Measurements from ENCODE around the gene SLC9A8.
"Not testable (repeated sequence)": the region's sequence is repeated elsewhere in the genome, so short reads cannot be mapped to it uniquely, and the experiment has no call there.

The SLC9A8 gene, protein sequence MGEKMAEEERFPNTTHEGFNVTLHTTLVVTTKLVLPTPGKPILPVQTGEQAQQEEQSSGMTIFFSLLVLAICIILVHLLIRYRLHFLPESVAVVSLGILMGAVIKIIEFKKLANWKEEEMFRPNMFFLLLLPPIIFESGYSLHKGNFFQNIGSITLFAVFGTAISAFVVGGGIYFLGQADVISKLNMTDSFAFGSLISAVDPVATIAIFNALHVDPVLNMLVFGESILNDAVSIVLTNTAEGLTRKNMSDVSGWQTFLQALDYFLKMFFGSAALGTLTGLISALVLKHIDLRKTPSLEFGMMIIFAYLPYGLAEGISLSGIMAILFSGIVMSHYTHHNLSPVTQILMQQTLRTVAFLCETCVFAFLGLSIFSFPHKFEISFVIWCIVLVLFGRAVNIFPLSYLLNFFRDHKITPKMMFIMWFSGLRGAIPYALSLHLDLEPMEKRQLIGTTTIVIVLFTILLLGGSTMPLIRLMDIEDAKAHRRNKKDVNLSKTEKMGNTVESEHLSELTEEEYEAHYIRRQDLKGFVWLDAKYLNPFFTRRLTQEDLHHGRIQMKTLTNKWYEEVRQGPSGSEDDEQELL

GRCh38 chr20:49812507-49813304 lies at the start of gene SLC9A8:
Gene SLC9A8, plus strand, starts transcription at chr20:49812828. Its CDS starts 95 bp downstream, at chr20:49812923.
- peak; percentile 62 to 68 for DNase-seq (ENCODE audit: extremely low read depth in 1 of 2, low read depth in 1 of 2)

DNA sequence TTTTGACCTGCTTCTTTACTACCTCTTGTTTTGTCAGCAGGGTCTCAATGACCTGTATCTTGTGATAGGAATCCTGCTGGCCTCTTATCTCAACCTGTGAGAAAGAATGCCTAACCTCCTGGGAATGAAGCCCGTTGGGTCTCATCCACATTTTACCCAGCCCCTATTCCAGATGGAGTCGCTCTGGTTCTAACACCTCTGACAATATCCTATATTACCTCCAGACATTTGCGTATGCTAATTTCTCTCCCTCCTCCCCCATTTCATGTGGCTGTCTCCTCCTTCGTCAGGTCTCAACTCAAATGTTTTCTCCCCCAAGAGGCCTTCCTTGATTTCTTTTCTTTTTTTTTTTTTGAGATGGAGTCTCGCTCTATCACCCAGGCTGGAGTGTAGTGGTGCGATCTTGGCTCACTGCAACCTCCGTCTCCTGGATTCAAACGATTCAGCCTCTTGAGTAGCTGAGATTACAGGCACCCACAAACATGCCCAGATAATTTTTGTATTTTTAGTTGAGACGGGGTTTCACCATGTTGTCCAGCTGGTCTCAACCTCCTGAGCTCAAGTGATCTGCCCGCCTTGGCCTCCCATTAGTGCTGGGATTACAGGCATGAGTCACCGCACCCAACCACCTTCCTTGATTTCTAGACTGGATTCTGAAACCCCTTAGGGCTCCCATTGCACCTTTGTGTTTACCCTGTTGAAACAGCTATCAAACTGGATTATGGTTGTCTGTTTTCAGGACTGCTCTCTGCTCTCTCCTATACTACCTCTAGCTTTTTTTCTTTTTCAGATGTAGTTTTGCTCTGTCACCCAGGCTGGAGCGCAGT lies 49.5 kb upstream of the SLC9A8 start:
- no peak for DNase-seq (ENCODE audit: extremely low read depth in 1 of 2, low read depth in 1 of 2)

DNA sequence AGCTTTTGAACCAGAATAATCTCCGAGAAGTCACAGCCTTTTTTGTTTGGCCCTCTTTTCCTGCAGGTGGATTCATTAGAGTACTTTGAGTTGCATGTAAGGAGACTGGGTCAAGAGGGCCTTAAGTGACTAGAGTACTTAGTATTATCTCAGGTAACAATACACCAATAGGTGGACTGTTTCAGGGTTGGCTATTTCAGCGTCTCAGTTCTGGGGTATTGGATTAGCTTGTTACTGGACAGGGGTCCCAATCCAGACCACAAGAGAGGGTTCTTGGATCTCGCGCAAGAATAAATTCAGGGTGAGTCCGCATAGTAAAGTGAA lies 47.3 kb upstream of the SLC9A8 start:
- DNase-seq (ENCODE audit: extremely low read depth in 1 of 2, low read depth in 1 of 2) = no peak

- DNase-seq (ENCODE audit: extremely low read depth in 1 of 2, low read depth in 1 of 2) = no peak
Observed at GRCh38 chr20:49765846-49766541, 46.6 kb upstream of the SLC9A8 start.

GRCh38 chr20:49766979-49767521 lies 45.6 kb upstream of the SLC9A8 start:
- no peak for DNase-seq (ENCODE audit: extremely low read depth in 1 of 2, low read depth in 1 of 2)

DNA sequence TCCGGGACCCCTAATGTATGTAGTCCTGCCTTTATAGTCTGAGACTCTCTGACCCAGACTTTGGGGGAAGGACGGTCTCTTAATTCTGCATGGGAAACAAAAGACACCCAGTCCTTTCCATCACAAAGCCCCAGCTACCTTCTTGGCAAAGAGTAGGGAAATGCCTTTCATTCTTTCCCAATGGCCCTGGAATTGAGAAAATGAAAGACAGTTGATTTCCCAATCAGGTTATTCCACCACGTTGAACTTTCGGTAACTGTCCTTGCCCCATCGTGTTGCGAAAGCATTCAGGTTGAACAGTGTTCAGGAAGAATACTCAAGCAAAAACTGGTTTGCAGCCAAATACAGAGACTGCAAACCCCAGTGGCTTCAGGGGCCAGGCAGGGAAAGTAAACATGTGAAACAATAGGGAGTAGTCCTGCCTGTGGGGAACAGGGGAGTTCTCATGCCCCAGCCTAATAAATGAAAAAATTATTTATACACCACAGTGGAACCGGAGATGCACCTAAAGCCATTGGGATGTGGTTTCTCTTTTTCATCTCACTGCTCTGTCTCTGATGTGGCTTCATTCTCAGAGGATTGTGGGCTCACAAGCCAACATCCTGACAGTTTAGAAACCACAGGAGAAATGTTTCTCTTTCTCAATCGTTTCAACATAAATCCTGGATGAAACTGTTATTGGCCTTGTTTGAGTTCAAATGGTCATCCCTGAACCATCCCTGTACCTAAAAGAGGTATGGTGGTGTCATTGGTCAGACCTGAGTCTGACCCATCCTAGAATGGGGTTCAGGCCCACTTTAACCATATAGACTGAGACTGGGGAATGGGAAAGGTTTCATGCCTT lies 44.2 kb upstream of the SLC9A8 start:
- DNase-seq (ENCODE audit: extremely low read depth in 1 of 2, low read depth in 1 of 2) = no peak

DNA sequence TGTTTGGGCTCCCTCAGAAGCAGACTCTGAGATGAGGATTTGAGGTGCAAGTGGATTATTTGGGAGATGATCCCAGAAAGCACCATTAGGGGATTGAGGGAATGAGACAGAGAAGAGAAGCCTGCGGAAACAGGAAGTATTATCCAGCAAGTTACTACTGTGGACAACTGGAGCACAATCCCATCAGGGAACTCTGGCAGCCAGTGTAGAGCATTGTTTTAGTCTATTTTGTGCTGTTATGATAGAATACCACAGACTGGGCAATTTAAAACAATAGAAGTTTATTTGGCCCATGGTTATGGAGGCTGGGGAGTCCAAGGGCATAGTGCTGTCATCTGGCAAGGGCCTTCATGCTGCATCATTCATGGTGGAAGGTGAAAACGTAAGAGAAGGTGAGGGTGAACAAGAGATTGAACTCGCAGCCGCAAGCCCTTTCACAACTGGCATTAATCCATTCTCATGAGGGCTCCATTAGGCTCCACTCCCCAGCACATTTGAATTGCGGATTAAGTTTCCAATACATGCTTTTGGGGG lies 43.5 kb upstream of the SLC9A8 start:
- no peak for DNase-seq (ENCODE audit: extremely low read depth in 1 of 2, low read depth in 1 of 2)

- DNase-seq (ENCODE audit: extremely low read depth in 1 of 2, low read depth in 1 of 2) = no peak
Observed at GRCh38 chr20:49770634-49771033, 42.0 kb upstream of the SLC9A8 start.

DNA sequence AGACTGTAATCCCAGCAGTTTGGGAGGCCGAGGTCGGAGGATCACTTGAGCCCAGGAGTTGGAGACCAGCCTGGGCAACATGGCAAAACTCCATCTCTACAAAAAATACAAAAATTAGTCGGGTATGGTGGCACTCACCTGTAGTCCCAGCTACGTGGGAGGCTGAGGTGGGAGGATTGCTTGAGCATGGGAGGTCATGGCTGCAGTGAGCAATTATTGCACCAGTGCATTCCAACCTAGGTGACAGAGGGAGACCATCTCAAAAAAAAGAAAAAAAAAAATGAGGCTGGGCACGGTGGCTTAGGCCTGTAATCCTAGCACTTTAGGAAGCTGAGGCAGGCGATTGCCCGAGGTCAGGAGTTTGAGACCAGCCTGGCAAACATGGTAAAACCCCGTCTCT lies 38.4 kb upstream of the SLC9A8 start:
- not testable (repeated sequence) for DNase-seq (ENCODE audit: extremely low read depth in 1 of 2, low read depth in 1 of 2)

GRCh38 chr20:49775229-49775693 lies 37.4 kb upstream of the SLC9A8 start:
- no peak for DNase-seq (ENCODE audit: extremely low read depth in 1 of 2, low read depth in 1 of 2)

GRCh38 chr20:49779972-49780371 lies 32.7 kb upstream of the SLC9A8 start:
- DNase-seq (ENCODE audit: extremely low read depth in 1 of 2, low read depth in 1 of 2) = no peak

GRCh38 chr20:49781676-49782075 lies 31.0 kb upstream of the SLC9A8 start:
- DNase-seq (ENCODE audit: extremely low read depth in 1 of 2, low read depth in 1 of 2) = no peak

- not testable (repeated sequence) for DNase-seq (ENCODE audit: extremely low read depth in 1 of 2, low read depth in 1 of 2)
Observed at GRCh38 chr20:49782439-49782838, 30.2 kb upstream of the SLC9A8 start.

DNA sequence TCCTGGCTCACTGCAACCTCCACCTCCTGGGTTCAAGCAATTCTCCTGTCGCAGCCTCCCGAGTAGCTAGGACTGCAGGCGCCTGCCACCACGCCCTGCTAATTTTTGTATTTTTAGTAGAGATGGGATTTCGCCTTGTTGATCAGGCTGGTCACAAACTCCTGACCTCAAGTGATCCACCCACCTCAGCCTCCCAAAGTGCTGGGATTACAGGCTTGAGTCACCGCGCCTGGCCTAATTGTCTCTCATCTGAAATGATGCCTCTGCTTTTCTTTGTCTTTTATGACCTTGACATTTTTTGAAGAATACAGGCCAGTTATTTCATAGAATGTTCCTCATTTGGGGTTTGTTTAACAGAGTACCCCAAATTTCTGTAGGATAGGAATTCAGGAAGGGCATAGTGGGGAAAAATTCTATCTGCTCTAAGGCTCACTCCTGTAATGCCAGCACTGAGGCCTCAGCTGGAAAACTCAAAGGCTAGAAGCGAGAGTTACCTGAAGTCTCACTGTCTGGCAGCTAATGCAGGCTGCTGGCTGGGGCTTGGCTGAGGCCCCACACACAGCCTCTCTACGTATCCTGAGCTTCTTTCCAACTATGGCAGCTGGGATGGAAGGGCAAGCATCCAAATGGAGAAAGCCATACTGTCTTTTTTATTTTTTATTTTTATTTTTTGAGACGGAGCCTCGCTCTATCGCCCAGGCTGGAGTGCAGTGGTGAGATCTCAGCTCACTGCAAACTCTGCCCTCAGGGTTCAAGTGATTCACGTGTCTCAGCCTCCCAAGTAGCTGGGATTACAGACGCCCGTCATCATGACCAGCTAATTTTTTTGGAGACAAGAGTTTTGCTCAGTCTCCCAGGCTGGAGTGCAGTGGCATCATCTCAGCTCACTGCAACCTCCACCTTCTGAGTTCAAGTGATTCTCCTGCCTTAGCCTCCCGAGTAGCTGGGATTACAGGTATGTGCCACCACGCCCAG lies 29.3 kb upstream of the SLC9A8 start:
- DNase-seq (ENCODE audit: extremely low read depth in 1 of 2, low read depth in 1 of 2) = not testable (repeated sequence)

DNA sequence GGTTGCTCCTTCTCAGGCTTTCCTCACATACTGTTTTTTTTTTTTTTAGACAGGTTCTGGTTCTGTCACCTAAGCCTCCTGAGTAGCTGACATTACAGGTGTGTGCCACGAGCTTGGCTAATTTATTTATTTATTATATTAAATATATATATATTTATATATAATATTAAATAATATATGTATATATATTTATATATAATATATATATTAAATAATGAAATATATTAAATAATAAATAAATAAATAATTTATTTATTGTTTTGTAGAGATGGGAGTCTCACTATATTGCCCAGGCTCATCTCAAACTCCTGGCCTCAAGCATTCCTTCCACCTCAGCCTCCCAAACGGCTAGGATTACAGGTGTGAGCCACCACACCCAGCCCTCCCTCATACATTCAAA lies 28.3 kb upstream of the SLC9A8 start:
- no peak for DNase-seq (ENCODE audit: extremely low read depth in 1 of 2, low read depth in 1 of 2)

DNA sequence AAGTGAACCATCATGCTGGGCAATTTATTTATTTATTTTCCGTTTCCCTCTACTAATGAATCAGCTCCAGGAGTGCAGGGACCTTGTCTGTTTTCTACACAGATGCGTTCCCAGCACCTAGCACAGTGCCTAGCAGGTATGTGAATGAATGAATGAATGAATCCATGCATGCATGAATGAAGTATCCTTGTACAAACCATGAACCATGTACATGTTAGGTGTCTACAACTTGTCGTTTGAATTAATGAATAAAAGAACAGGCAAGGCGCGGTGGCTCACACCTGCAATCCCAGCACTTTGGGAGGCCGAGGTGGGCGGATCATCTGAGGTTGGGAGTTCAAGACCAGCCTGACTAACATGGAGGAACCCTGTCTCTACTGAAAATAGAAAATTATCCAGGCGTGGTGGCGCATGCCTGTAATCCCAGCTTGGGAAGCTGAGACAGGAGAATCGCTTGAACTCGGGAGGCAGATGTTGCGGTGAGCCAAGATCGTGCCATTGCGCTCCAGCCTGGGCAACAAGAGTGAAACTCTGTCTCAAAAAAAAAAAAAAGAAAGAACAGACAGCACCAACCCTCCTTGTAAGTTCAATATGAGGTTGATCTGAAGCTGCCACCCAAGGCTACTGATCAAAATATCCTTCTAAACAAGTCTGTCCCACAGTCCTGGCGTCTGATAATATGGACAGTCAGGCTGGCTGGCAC lies 27.3 kb upstream of the SLC9A8 start:
- no peak for DNase-seq (ENCODE audit: extremely low read depth in 1 of 2, low read depth in 1 of 2)

- DNase-seq (ENCODE audit: extremely low read depth in 1 of 2, low read depth in 1 of 2) = no peak
Observed at GRCh38 chr20:49785852-49786175, 26.8 kb upstream of the SLC9A8 start.
